ENCODE data around the gene HDAC8. TPM values are rescaled to one million over a fixed set of nuclear protein-coding genes. Genes with fewer than 3 reads are reported as not detected.

The HDAC8 gene

GRCh38 chrX:72280321-72280845 is 292.3 kb downstream of the HDAC8 start:
- no peaks in the 10 kb centered on the region for H3K79me1 ChIP-seq (replicated peaks; ENCODE audit: low read length, poor library complexity, severe bottlenecking)

More at GRCh38 chrX:72280321-72280845, 292.3 kb downstream of the HDAC8 start:
- Histone ChIP-seq H2BK5ac (ENCODE audit: low read depth, low read length, poor library complexity, severe bottlenecking) (no peak overlapping the region), H3K4ac (ENCODE audit: low read depth in 1 of 2, low read length in 2 of 2) (no peak overlapping the region), H3K4me3 (ENCODE audit: insufficient read depth in 1 of 2, low read depth in 1 of 2, low read length in 2 of 2) (no peak overlapping the region), H2BK120ac (ENCODE audit: low read depth, low read length) (no peak overlapping the region), H2AFZ (ENCODE audit: low read depth, low read length) (no peak overlapping the region), H4K91ac (ENCODE audit: low read length) (no peak overlapping the region), H3K36me3 (ENCODE audit: control insufficient read depth in 1 of 2, insufficient read depth in 2 of 2, low read depth in 1 of 2, low read length in 2 of 2) (peaks cover 0 to 9% of the 10 kb centered on the region in 2 experiments), H4K8ac (ENCODE audit: low read length) (no peak overlapping the region), H3K27ac (ENCODE audit: low read length, poor library complexity, severe bottlenecking) (no peak overlapping the region), H3K18ac (ENCODE audit: low read depth in 1 of 2, low read length in 2 of 2) (no peak overlapping the region), H2BK12ac (ENCODE audit: low read length in 2 of 2) (no peak overlapping the region), H2BK15ac (ENCODE audit: low read depth, poor library complexity, severe bottlenecking) (no peak overlapping the region), H2AK5ac (ENCODE audit: low read length, severe bottlenecking) (no peak overlapping the region), H3K4me1 (ENCODE audit: control insufficient read depth, insufficient read depth, low read depth, low read length) (no peaks in the 10 kb centered on the region), H3K9ac (ENCODE audit: low read length) (no peak overlapping the region), H3K4me2 (ENCODE audit: low read length, poor library complexity, severe bottlenecking) (no peak overlapping the region), H3K14ac (ENCODE audit: low read length in 2 of 2) (no peak overlapping the region), H3K9me3 (ENCODE audit: control insufficient read depth, low read length) (no peaks in the 10 kb centered on the region), H3K27me3 (ENCODE audit: control insufficient read depth in 1 of 2, insufficient read depth in 1 of 2, low read length in 2 of 2) (peaks cover 0 to 25% of the 10 kb centered on the region in 2 experiments), H3K23ac (ENCODE audit: low read length in 2 of 2) (no peak overlapping the region)
- WGBS = 62% methylated on average over 5 of the region's 5 CpGs
- DNase-seq = no peak

Small RNAs within 50 kb of the gene (small RNA-seq; reads per million reads assigned to genes)
- gene RF00019 (ENCODE audit: low read depth) = not detected
- gene RNU2-68P (ENCODE audit: low read depth) = not detected

All from mesenchymal stem cell (in vitro differentiated cells and primary cell).